Neuronal stem cell (in vitro differentiated cells): ENCODE results near the gene ORC4.

Experiments used
- DNase-seq: peaks from one replicate; pipeline ENCODE4 v3.0.0-alpha.2; 2013; ENCODE audit warnings: low spot score
- H2AFZ ChIP-seq: one replicate; pipeline ENCODE4 v1.6.1; 2013; ENCODE audit warnings: mild to moderate bottlenecking, low read length, inconsistent platforms
- H2AK5ac ChIP-seq: 2 replicates; pipeline ENCODE4 v1.6.1; 2013; ENCODE audit warnings: low read depth, mild to moderate bottlenecking, inconsistent platforms, low read length, moderate library complexity, mixed read lengths
- H2BK120ac ChIP-seq: 2 replicates; pipeline ENCODE4 v1.6.1; 2013; ENCODE audit warnings: low read depth, mild to moderate bottlenecking, inconsistent platforms, low read length, moderate library complexity, mixed read lengths
- H2BK12ac ChIP-seq: one replicate; pipeline ENCODE4 v1.6.1; 2013; ENCODE audit warnings: low read length, inconsistent platforms
- H2BK15ac ChIP-seq: 2 replicates; pipeline ENCODE4 v1.6.1; 2013; ENCODE audit warnings: mild to moderate bottlenecking, low read length, inconsistent platforms, mixed read lengths
- H2BK5ac ChIP-seq: one replicate; pipeline ENCODE4 v1.6.1; 2013; ENCODE audit warnings: inconsistent platforms, mild to moderate bottlenecking, low read length, moderate library complexity
- H3K14ac ChIP-seq: one replicate; pipeline ENCODE4 v1.6.1; 2013; ENCODE audit warnings: low read length, inconsistent platforms
- H3K18ac ChIP-seq: 2 replicates; pipeline ENCODE4 v1.6.1; 2013; ENCODE audit warnings: low read length, inconsistent platforms
- H3K23ac ChIP-seq: 2 replicates; pipeline ENCODE4 v1.6.1; 2013; ENCODE audit warnings: low read depth, mild to moderate bottlenecking, mixed read lengths, low read length, inconsistent platforms; ENCODE audit not compliant: poor library complexity
- H3K27ac ChIP-seq: replicated peaks from 3 replicates; pipeline ENCODE4 v1.5.1; 2013; ENCODE audit warnings: low read length, inconsistent platforms
- H3K27me3 ChIP-seq, 3 experiments: 2 replicates each; pipeline ENCODE4 v1.6.1; 2013; ENCODE audit warnings: low read length in 3 of 3, mild to moderate bottlenecking in 2 of 3, inconsistent platforms in 1 of 3, low read depth in 1 of 3, mixed read lengths in 1 of 3, moderate library complexity in 1 of 3; ENCODE audit not compliant: control insufficient read depth in 3 of 3, insufficient read depth in 3 of 3
- H3K36me3 ChIP-seq, 2 donors: replicated peaks in 1 of 2; 2 replicates each; pipeline ENCODE4 v1.6.1; 2013; ENCODE audit warnings: low read length in 2 of 2; ENCODE audit not compliant: control insufficient read depth in 2 of 2, insufficient read depth in 2 of 2
- H3K4ac ChIP-seq: 2 replicates; pipeline ENCODE4 v1.6.1; 2013; ENCODE audit warnings: inconsistent platforms, mild to moderate bottlenecking, low read length, moderate library complexity
- H3K4me1 ChIP-seq, 2 donors: 1 replicate in 1 of 2; 2 replicates in 1 of 2; pipeline ENCODE4 v1.6.1; 2013; ENCODE audit warnings: low read length in 2 of 2, low read depth in 1 of 2; ENCODE audit not compliant: control insufficient read depth in 2 of 2, insufficient read depth in 1 of 2
- H3K4me2 ChIP-seq: one replicate; pipeline ENCODE4 v1.6.1; 2013; ENCODE audit warnings: mild to moderate bottlenecking, low read length, inconsistent platforms; ENCODE audit not compliant: insufficient read depth, poor library complexity, severe bottlenecking
- H3K4me3 ChIP-seq, 2 donors: 2 replicates each; pipeline ENCODE4 v1.5.1; 2013; ENCODE audit warnings: low read length in 2 of 2, mild to moderate bottlenecking in 2 of 2, inconsistent platforms in 1 of 2, moderate library complexity in 1 of 2
- H3K79me1 ChIP-seq: one replicate; pipeline ENCODE4 v1.6.1; 2013; ENCODE audit warnings: low read depth, mild to moderate bottlenecking, inconsistent platforms, low read length, moderate library complexity
- H3K9ac ChIP-seq: one replicate; pipeline ENCODE4 v1.6.1; 2013; ENCODE audit warnings: mild to moderate bottlenecking, low read depth, low read length, inconsistent platforms; ENCODE audit not compliant: poor library complexity
- H3K9me3 ChIP-seq, 2 donors: replicated peaks in 1 of 2; 2 replicates each; pipeline versions ENCODE3 to v1.6.1; 2013; ENCODE audit warnings: low read length in 2 of 2, mild to moderate bottlenecking in 2 of 2, inconsistent platforms in 1 of 2, low read depth in 1 of 2, mixed read lengths in 1 of 2, moderate library complexity in 1 of 2; ENCODE audit not compliant: control insufficient read depth in 2 of 2, insufficient read depth in 1 of 2
- H4K8ac ChIP-seq: one replicate; pipeline ENCODE4 v1.6.1; 2013; ENCODE audit warnings: low read depth, mild to moderate bottlenecking, inconsistent platforms, low read length, moderate library complexity
- H4K91ac ChIP-seq: one replicate; pipeline ENCODE4 v1.6.1; 2013; ENCODE audit warnings: low read length, low read depth, mild to moderate bottlenecking, inconsistent platforms; ENCODE audit not compliant: poor library complexity
- WGBS, 2 donors: extraction: QIAGEN DNeasy Blood & Tissue Kit; methylation state at CpG; one replicate each; pipeline ENCODE4 v1.1.7; 2013; ENCODE audit warnings: missing lambda C conversion rate in 2 of 2, mixed read lengths in 1 of 2; ENCODE audit not compliant: insufficient read length in 2 of 2, insufficient replicate concordance in 1 of 2; ENCODE audit errors: extremely low coverage in 2 of 2; 5-methylcytosine and 5-hydroxymethylcytosine counted together

ORC4 gene

DNA sequence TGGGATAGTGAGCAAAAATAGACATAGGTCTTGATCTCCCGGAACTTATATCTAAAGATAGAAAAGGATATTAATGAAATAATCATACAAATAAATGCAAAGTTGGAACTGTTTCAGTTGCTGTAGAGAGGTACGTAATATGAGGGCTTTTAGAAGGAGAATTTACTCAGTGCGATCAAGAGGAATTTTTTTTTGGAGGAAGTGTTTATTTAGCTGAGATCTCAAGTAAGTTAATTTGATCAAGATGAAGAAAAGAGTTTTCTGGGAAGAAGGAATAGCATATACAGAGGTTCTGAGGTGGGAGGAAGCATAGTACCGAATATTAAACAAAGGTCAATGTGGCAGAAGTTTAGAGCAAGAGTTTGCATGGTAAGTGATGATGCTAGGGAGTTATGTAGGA is 11.7 kb upstream of the ORC4 start:
- H3K18ac ChIP-seq, result no peak overlapping the region
- H3K79me1 ChIP-seq, result no peaks in the 10 kb centered on the region
- no peak for DNase-seq
- no peak overlapping the region for H3K27ac ChIP-seq
- no peak overlapping the region for H3K4me3 ChIP-seq
- H4K8ac ChIP-seq, result no peak overlapping the region
- no peak overlapping the region for H2BK5ac ChIP-seq
- H2AK5ac ChIP-seq, result no peak overlapping the region
- no peak overlapping the region for H2BK120ac ChIP-seq
- no peaks in the 10 kb centered on the region for H3K4me1 ChIP-seq
- no peak overlapping the region for H2BK12ac ChIP-seq
- H3K4me2 ChIP-seq, result no peak overlapping the region
- no peaks in the 10 kb centered on the region for H3K9me3 ChIP-seq
- H3K27me3 ChIP-seq, result no peaks in the 10 kb centered on the region
- H3K36me3 ChIP-seq, result no peaks in the 10 kb centered on the region
- no CpG with 5 or more reads among the region's 4 CpGs for WGBS, 2 donors
- no peak overlapping the region for H3K9ac ChIP-seq
- H3K14ac ChIP-seq, result no peak overlapping the region
- no peak overlapping the region for H4K91ac ChIP-seq
- H2AFZ ChIP-seq, result no peak overlapping the region
- no peak overlapping the region for H3K4ac ChIP-seq
- no peak overlapping the region for H2BK15ac ChIP-seq
- no peak overlapping the region for H3K23ac ChIP-seq

GRCh38 chr2:148031152-148031551 is 10.6 kb upstream of the ORC4 start:
- H3K9ac ChIP-seq, result no peak overlapping the region
- no peak overlapping the region for H3K27ac ChIP-seq
- H3K18ac ChIP-seq, result no peak overlapping the region
- no peaks in the 10 kb centered on the region for H3K79me1 ChIP-seq
- H3K4me1 ChIP-seq, result no peaks in the 10 kb centered on the region
- H2BK5ac ChIP-seq, result no peak overlapping the region
- no peak overlapping the region for H3K4me3 ChIP-seq
- no peak overlapping the region for H2AFZ ChIP-seq
- no peak overlapping the region for H4K91ac ChIP-seq
- H3K36me3 ChIP-seq, result no peaks in the 10 kb centered on the region
- H2BK15ac ChIP-seq, result no peak overlapping the region
- no peak overlapping the region for H3K4me2 ChIP-seq
- no peak overlapping the region for H3K14ac ChIP-seq
- no peaks in the 10 kb centered on the region for H3K27me3 ChIP-seq
- no peak overlapping the region for H2BK120ac ChIP-seq
- H3K23ac ChIP-seq, result no peak overlapping the region
- no peaks in the 10 kb centered on the region for H3K9me3 ChIP-seq
- H2BK12ac ChIP-seq, result no peak overlapping the region
- H4K8ac ChIP-seq, result no peak overlapping the region
- H3K4ac ChIP-seq, result no peak overlapping the region
- H2AK5ac ChIP-seq, result no peak overlapping the region
- DNase-seq, result no peak

DNA sequence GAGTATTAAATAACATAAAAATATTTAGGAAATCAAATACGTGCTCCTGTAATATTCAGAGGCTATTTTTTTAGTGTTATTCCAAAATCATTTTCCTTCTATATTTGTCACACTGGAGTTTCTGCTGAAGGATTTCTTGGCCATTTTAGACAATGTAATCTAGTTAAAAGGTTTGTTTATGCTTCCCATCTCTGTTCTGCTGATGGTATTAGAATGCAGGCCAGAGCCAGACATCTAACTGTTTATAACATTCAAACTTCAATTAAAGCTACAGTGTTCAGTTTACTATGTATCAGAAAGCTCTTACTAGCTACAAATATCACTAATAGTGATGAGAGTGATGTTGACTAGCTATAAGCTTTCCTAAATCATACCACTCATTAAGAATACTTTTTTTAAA is 8.2 kb upstream of the ORC4 start:
- Histone ChIP-seq H2BK120ac (no peak overlapping the region), H2AK5ac (no peak overlapping the region), H3K18ac (no peak overlapping the region), H3K27me3 (no peaks in the 10 kb centered on the region), H3K9me3 (no peaks in the 10 kb centered on the region), H2BK15ac (no peak overlapping the region), H2BK5ac (no peak overlapping the region), H3K27ac (no peak overlapping the region), H3K79me1 (no peaks in the 10 kb centered on the region), H3K4me1 (no peaks in the 10 kb centered on the region), H3K23ac (no peak overlapping the region), H3K4me3 (no peak overlapping the region), H3K4ac (no peak overlapping the region), H3K9ac (no peak overlapping the region), H4K8ac (no peak overlapping the region), H2BK12ac (no peak overlapping the region), H3K4me2 (no peak overlapping the region), H3K14ac (no peak overlapping the region), H3K36me3 (peaks cover 0 to 4% of the 10 kb centered on the region in 2 donors), H2AFZ (no peak overlapping the region), H4K91ac (no peak overlapping the region)
- no peak for DNase-seq
- no CpG with 5 or more reads among the region's 1 CpG for WGBS, 2 donors

GRCh38 chr2:148027822-148028221 is 7.3 kb upstream of the ORC4 start:
- Histone ChIP-seq H3K18ac (no peak overlapping the region), H3K14ac (no peak overlapping the region), H3K4ac (no peak overlapping the region), H3K23ac (no peak overlapping the region), H2BK120ac (no peak overlapping the region), H2BK15ac (no peak overlapping the region), H3K79me1 (no peaks in the 10 kb centered on the region), H2AK5ac (no peak overlapping the region), H3K9me3 (no peaks in the 10 kb centered on the region), H3K27ac (no peak overlapping the region), H2BK5ac (no peak overlapping the region), H4K8ac (no peak overlapping the region), H2BK12ac (no peak overlapping the region), H3K27me3 (no peaks in the 10 kb centered on the region), H3K4me1 (no peaks in the 10 kb centered on the region), H3K4me2 (no peak overlapping the region), H3K9ac (no peak overlapping the region), H3K36me3 (peaks cover 0 to 4% of the 10 kb centered on the region in 2 donors), H4K91ac (no peak overlapping the region), H2AFZ (no peak overlapping the region), H3K4me3 (no peak overlapping the region)
- DNase-seq, result no peak
- no CpG with 5 or more reads among the region's 1 CpG for WGBS, 2 donors
